ENCODE results near the gene SNX5. TPM values are rescaled to one million over a fixed set of nuclear protein-coding genes. Genes with fewer than 3 reads are reported as not detected.

SNX5 gene
- total and polyA plus RNA-seq, 2 of the 13 experiments (the other 11 are each of a cell fraction or from before 2014, with no cell fraction given) = 664 to 1,040 TPM

DNA sequence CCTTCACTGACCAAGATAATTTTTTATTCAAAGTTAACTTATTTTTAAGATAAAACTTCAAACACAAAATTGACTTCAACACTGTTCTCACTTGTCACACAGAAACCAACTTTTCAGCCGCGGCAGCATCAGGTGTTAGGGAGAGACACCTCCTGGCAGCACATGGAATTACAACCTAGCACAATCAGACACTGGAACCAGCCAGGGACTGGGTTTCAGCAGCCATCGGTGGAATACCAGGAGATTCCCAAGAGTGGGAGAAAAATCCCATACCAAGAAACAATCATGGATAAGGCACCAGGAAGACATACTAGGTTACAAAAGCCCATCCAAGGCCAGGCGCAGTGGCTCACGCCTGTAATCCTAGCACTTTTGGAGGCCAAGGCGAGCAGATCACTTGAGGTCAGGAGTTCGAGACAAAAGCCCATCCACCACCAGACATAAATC lies 70.0 kb downstream of the SNX5 start (continued):
- TF ChIP-seq, protein P1, sequence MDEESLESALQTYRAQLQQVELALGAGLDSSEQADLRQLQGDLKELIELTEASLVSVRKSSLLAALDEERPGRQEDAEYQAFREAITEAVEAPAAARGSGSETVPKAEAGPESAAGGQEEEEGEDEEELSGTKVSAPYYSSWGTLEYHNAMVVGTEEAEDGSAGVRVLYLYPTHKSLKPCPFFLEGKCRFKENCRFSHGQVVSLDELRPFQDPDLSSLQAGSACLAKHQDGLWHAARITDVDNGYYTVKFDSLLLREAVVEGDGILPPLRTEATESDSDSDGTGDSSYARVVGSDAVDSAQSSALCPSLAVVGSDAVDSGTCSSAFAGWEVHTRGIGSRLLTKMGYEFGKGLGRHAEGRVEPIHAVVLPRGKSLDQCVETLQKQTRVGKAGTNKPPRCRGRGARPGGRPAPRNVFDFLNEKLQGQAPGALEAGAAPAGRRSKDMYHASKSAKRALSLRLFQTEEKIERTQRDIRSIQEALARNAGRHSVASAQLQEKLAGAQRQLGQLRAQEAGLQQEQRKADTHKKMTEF (CRISPR knock-in tag; IDR thresholded peaks at IDR 0.05) = peak; percentile 76
- 0 out of 2 replicates have a peak, but pooled peaks have one; percentile 44 for TF ChIP-seq SALL2 (CRISPR knock-in tag; IDR thresholded peaks at IDR 0.05)
- TF ChIP-seq TBL1XR1 (IDR thresholded peaks at IDR 0.05; ENCODE audit: borderline replicate concordance, low read length, partially characterized antibody) = peak; percentile 20
- no peak for TF ChIP-seq FOXJ3 (CRISPR knock-in tag; IDR thresholded peaks at IDR 0.05; ENCODE audit: borderline replicate concordance)
- TF ChIP-seq HNRNPLL (IDR thresholded peaks at IDR 0.05; ENCODE audit: low read depth, low read length, poor library complexity, severe bottlenecking) = no peak
- 0 out of 4 replicates have a peak, but pooled peaks of 1 of the 2 experiments have one; percentile 15 for TF ChIP-seq NR2F1 (CRISPR knock-in tag; IDR thresholded peaks at IDR 0.05)
- peak; percentile 65; the same call in 1 of the 2 replicates for TF ChIP-seq ZNF777 (CRISPR knock-in tag; IDR thresholded peaks at IDR 0.05)
- TF ChIP-seq ZNF124 (CRISPR knock-in tag; IDR thresholded peaks at IDR 0.05) = peak; percentile 74
- TF ChIP-seq ZC3H13 (CRISPR knock-in tag; IDR thresholded peaks at IDR 0.05) = no peak
- no peak for TF ChIP-seq TCF12 (IDR thresholded peaks at IDR 0.05)
- TF ChIP-seq TCF12 (CRISPR knock-in tag; IDR thresholded peaks at IDR 0.05) = no peak
- no peak for TF ChIP-seq ZNF17 (CRISPR knock-in tag; IDR thresholded peaks at IDR 0.05)
- TF ChIP-seq, protein P2, sequence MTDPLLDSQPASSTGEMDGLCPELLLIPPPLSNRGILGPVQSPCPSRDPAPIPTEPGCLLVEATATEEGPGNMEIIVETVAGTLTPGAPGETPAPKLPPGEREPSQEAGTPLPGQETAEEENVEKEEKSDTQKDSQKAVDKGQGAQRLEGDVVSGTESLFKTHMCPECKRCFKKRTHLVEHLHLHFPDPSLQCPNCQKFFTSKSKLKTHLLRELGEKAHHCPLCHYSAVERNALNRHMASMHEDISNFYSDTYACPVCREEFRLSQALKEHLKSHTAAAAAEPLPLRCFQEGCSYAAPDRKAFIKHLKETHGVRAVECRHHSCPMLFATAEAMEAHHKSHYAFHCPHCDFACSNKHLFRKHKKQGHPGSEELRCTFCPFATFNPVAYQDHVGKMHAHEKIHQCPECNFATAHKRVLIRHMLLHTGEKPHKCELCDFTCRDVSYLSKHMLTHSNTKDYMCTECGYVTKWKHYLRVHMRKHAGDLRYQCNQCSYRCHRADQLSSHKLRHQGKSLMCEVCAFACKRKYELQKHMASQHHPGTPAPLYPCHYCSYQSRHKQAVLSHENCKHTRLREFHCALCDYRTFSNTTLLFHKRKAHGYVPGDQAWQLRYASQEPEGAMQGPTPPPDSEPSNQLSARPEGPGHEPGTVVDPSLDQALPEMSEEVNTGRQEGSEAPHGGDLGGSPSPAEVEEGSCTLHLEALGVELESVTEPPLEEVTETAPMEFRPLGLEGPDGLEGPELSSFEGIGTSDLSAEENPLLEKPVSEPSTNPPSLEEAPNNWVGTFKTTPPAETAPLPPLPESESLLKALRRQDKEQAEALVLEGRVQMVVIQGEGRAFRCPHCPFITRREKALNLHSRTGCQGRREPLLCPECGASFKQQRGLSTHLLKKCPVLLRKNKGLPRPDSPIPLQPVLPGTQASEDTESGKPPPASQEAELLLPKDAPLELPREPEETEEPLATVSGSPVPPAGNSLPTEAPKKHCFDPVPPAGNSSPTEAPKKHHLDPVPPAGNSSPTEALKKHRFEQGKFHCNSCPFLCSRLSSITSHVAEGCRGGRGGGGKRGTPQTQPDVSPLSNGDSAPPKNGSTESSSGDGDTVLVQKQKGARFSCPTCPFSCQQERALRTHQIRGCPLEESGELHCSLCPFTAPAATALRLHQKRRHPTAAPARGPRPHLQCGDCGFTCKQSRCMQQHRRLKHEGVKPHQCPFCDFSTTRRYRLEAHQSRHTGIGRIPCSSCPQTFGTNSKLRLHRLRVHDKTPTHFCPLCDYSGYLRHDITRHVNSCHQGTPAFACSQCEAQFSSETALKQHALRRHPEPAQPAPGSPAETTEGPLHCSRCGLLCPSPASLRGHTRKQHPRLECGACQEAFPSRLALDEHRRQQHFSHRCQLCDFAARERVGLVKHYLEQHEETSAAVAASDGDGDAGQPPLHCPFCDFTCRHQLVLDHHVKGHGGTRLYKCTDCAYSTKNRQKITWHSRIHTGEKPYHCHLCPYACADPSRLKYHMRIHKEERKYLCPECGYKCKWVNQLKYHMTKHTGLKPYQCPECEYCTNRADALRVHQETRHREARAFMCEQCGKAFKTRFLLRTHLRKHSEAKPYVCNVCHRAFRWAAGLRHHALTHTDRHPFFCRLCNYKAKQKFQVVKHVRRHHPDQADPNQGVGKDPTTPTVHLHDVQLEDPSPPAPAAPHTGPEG (CRISPR knock-in tag; IDR thresholded peaks at IDR 0.05) = 0 out of 2 replicates have a peak, but pooled peaks have one; percentile 27
- TF ChIP-seq ZNF530 (CRISPR knock-in tag; IDR thresholded peaks at IDR 0.05; ENCODE audit: low read depth) = no peak
- 0 out of 2 replicates have a peak, but pooled peaks have one; percentile 20 for TF ChIP-seq SP140L (CRISPR knock-in tag; IDR thresholded peaks at IDR 0.05; ENCODE audit: borderline replicate concordance)
- TF ChIP-seq ZNF563 (CRISPR knock-in tag; IDR thresholded peaks at IDR 0.05) = no peak
- TF ChIP-seq, protein P3, sequence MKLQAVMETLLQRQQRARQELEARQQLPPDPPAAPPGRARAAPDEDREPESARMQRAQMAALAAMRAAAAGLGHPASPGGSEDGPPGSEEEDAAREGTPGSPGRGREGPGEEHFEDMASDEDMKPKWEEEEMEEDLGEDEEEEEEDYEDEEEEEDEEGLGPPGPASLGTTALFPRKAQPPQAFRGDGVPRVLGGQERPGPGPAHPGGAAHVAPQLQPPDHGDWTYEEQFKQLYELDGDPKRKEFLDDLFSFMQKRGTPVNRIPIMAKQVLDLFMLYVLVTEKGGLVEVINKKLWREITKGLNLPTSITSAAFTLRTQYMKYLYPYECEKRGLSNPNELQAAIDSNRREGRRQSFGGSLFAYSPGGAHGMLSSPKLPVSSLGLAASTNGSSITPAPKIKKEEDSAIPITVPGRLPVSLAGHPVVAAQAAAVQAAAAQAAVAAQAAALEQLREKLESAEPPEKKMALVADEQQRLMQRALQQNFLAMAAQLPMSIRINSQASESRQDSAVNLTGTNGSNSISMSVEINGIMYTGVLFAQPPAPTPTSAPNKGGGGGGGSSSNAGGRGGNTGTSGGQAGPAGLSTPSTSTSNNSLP (IDR thresholded peaks at IDR 0.05; ENCODE audit: low read depth, low read length) = peak; percentile 41; the same call in 1 of the 2 replicates
- TF ChIP-seq, protein P4, sequence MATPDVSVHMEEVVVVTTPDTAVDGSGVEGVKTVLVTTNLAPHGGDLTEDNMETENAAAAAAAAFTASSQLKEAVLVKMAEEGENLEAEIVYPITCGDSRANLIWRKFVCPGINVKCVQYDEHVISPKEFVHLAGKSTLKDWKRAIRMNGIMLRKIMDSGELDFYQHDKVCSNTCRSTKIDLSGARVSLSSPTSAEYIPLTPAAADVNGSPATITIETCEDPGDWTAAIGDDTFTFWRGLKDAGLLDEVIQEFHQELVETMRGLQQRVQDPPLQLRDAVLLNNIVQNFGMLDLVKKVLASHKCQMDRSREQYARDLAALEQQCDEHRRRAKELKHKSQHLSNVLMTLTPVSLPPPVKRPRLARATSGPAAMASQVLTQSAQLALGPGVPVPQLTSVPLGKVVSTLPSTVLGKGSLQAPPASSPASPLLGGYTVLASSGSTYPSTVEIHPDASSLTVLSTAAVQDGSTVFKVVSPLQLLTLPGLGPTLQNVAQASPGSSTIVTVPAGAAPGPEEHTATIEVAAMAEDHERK (CRISPR knock-in tag; IDR thresholded peaks at IDR 0.05; ENCODE audit: low read depth) = no peak
- TF ChIP-seq SMAD9 (CRISPR knock-in tag; IDR thresholded peaks at IDR 0.05) = no peak
- TF ChIP-seq ZNF550 (CRISPR knock-in tag; IDR thresholded peaks at IDR 0.05; ENCODE audit: borderline replicate concordance) = no peak
